H1 (cell line): ENCODE results near the gene NKD2. TPM values are rescaled to one million over a fixed set of nuclear protein-coding genes. Genes with fewer than 3 reads are reported as not detected.

ENCODE experiments used
- CTCF ChIA-PET: fragments of 300-600 bp; sonication (Branson Sonifier 250); formaldehyde crosslinking; loops from one replicate; lab custom pipeline; 2021; ENCODE audit not compliant: partially characterized antibody; lab: Charles Lee
- POLR2A ChIA-PET: fragments of 300-600 bp; sonication (Branson Sonifier 250); formaldehyde crosslinking; loops from one replicate; lab custom pipeline; 2021; ENCODE audit warnings: inconsistent platforms; ENCODE audit not compliant: partially characterized antibody; lab: Charles Lee
- DNase-seq, 2 experiments: peaks; one replicate each; pipeline versions ENCODE4 v3.0.0 to v3.0.0-alpha.2; 2010 to 2022; ENCODE audit warnings: low spot score in 2 of 2, low read depth in 1 of 2, mixed read lengths in 1 of 2
- FAIRE-seq: peaks from 2 replicates; lab custom pipeline; 2011; peaks lifted over from hg19 to GRCh38; lab: Jason Lieb, UNC
- H2AFZ ChIP-seq: 2 replicates; pipeline ENCODE4 v1.8.1; 2012; ENCODE audit warnings: low read length, inconsistent platforms
- H2AK5ac ChIP-seq: 2 replicates; pipeline ENCODE4 v1.6.1; 2013; ENCODE audit warnings: low read depth, low read length
- H2BK120ac ChIP-seq: replicated peaks from 2 replicates; pipeline ENCODE3; 2013; ENCODE audit warnings: low read depth, low read length, inconsistent platforms
- H2BK12ac ChIP-seq: 2 replicates; pipeline ENCODE4 v1.6.1; 2013; ENCODE audit warnings: low read depth, low read length
- H2BK15ac ChIP-seq: 2 replicates; pipeline ENCODE4 v1.6.1; 2013; ENCODE audit warnings: low read length
- H2BK20ac ChIP-seq: 2 replicates; pipeline ENCODE4 v1.6.1; 2013; ENCODE audit warnings: low read length
- H2BK5ac ChIP-seq: 2 replicates; pipeline ENCODE4 v1.6.1; 2013; ENCODE audit warnings: low read depth, low read length
- H3K14ac ChIP-seq: 2 replicates; pipeline ENCODE4 v1.6.1; 2013; ENCODE audit warnings: inconsistent platforms; ENCODE audit not compliant: insufficient read length
- H3K18ac ChIP-seq: 2 replicates; pipeline ENCODE4 v1.6.1; 2013; ENCODE audit warnings: low read length; ENCODE audit errors: extremely low read depth
- H3K23ac ChIP-seq: 2 replicates; pipeline ENCODE4 v1.6.1; 2013; ENCODE audit warnings: inconsistent platforms; ENCODE audit not compliant: insufficient read length
- H3K23me2 ChIP-seq: 2 replicates; pipeline ENCODE4 v1.6.1; 2013; ENCODE audit warnings: low read depth, low read length
- H3K27ac ChIP-seq: 2 replicates; pipeline ENCODE4 v1.6.1; 2011; ENCODE audit warnings: low read depth, low read length, inconsistent platforms
- H3K27me3 ChIP-seq, 4 experiments: replicated peaks in 1 of 4; 1 replicate in 1 of 4; 2 replicates in 3 of 4; pipeline versions ENCODE4 v1.6.1 to v1.8.1; 2011 to 2013; ENCODE audit warnings: low read length in 3 of 4, mild to moderate bottlenecking in 3 of 4, inconsistent platforms in 2 of 4, mixed read lengths in 2 of 4, moderate library complexity in 1 of 4; ENCODE audit not compliant: control insufficient read depth in 3 of 4, insufficient read depth in 3 of 4; ENCODE audit errors: extremely low read depth in 1 of 4
- H3K36me3 ChIP-seq, 4 experiments: 2 replicates each; pipeline versions ENCODE4 v1.6.1 to v1.8.1; 2011 to 2013; ENCODE audit warnings: mild to moderate bottlenecking in 4 of 4, low read length in 3 of 4, moderate library complexity in 2 of 4, control low read depth in 1 of 4, inconsistent platforms in 1 of 4; ENCODE audit not compliant: insufficient read depth in 4 of 4, control insufficient read depth in 2 of 4
- H3K4ac ChIP-seq: replicated peaks from 2 replicates; pipeline ENCODE3; 2013; ENCODE audit warnings: low read length, low read depth, mixed read lengths, inconsistent platforms; ENCODE audit not compliant: insufficient read length
- H3K4me1 ChIP-seq, 4 experiments: replicated peaks in 1 of 4; 1 replicate in 1 of 4; 2 replicates in 3 of 4; pipeline versions ENCODE4 v1.6.1 to v1.8.1; 2011 to 2013; ENCODE audit warnings: low read length in 3 of 4, inconsistent platforms in 2 of 4, mixed read lengths in 1 of 4; ENCODE audit not compliant: insufficient read depth in 4 of 4, control insufficient read depth in 3 of 4
- H3K4me2 ChIP-seq, 2 experiments: 2 replicates each; pipeline versions ENCODE4 v1.6.1 to v1.8.1; 2011 to 2013; ENCODE audit warnings: low read depth in 2 of 2, low read length in 2 of 2, control low read depth in 1 of 2, inconsistent platforms in 1 of 2, mild to moderate bottlenecking in 1 of 2; ENCODE audit not compliant: insufficient read depth in 1 of 2
- H3K4me3 ChIP-seq, 4 experiments: fragments of 200-600, 300-600 bp in 1 of 4; sonication (generic), shearing (Covaris generic), sonication (Bioruptor Twin) in 1 of 4; 2 replicates each; pipeline versions ENCODE4 v1.5.1 to v1.8.1; 2011 to 2016; ENCODE audit warnings: low read length in 4 of 4, low read depth in 3 of 4, control low read depth in 2 of 4, inconsistent platforms in 2 of 4, mild to moderate bottlenecking in 2 of 4, mixed read lengths in 1 of 4, moderate library complexity in 1 of 4; ENCODE audit not compliant: insufficient read depth in 2 of 4; ENCODE audit errors: extremely low read depth in 1 of 4
- H3K56ac ChIP-seq: replicated peaks from 2 replicates; pipeline ENCODE3; 2013; ENCODE audit warnings: low read depth, mild to moderate bottlenecking, mixed read lengths, low read length, inconsistent platforms; ENCODE audit not compliant: insufficient read length
- H3K79me1 ChIP-seq: 2 replicates; pipeline ENCODE4 v1.6.1; 2013; ENCODE audit warnings: low read depth, low read length, control low read depth
- H3K79me2 ChIP-seq, 2 experiments: 2 replicates each; pipeline versions ENCODE4 v1.6.1 to v1.8.1; 2012 to 2013; ENCODE audit warnings: low read length in 2 of 2, mild to moderate bottlenecking in 2 of 2, inconsistent platforms in 1 of 2; ENCODE audit not compliant: insufficient read depth in 2 of 2, control insufficient read depth in 1 of 2
- H3K9ac ChIP-seq, 4 experiments: replicated peaks in 1 of 4; 1 replicate in 1 of 4; 2 replicates in 3 of 4; pipeline versions ENCODE4 v1.6.1 to v1.8.1; 2011 to 2013; ENCODE audit warnings: low read depth in 3 of 4, low read length in 3 of 4, control low read depth in 2 of 4, mild to moderate bottlenecking in 2 of 4, moderate library complexity in 2 of 4, inconsistent platforms in 1 of 4; ENCODE audit errors: extremely low read depth in 1 of 4
- H3K9me3 ChIP-seq, 2 experiments: 2 replicates each; pipeline versions ENCODE4 v1.6.1 to v1.8.1; 2012 to 2013; ENCODE audit warnings: mild to moderate bottlenecking in 2 of 2, moderate library complexity in 2 of 2, control low read depth in 1 of 2, inconsistent platforms in 1 of 2, low read depth in 1 of 2, low read length in 1 of 2, mixed read lengths in 1 of 2; ENCODE audit not compliant: insufficient read depth in 2 of 2
- H4K20me1 ChIP-seq, 2 experiments: replicated peaks in 1 of 2; 2 replicates each; pipeline versions ENCODE3 to v1.8.1; 2011 to 2013; ENCODE audit warnings: inconsistent platforms in 2 of 2, low read length in 2 of 2, mild to moderate bottlenecking in 1 of 2; ENCODE audit not compliant: insufficient read depth in 2 of 2, control insufficient read depth in 1 of 2
- H4K5ac ChIP-seq: 2 replicates; pipeline ENCODE4 v1.6.1; 2013; ENCODE audit warnings: low read length, low read depth, mixed read lengths, inconsistent platforms; ENCODE audit not compliant: insufficient read length
- H4K8ac ChIP-seq: 2 replicates; pipeline ENCODE4 v1.8.0; 2013; ENCODE audit warnings: mild to moderate bottlenecking, moderate library complexity, low read length, inconsistent platforms; ENCODE audit not compliant: insufficient read depth; ENCODE audit errors: extremely low read depth
- H4K91ac ChIP-seq: replicated peaks from 2 replicates; pipeline ENCODE3; 2013; ENCODE audit warnings: low read length, mixed read lengths, inconsistent platforms; ENCODE audit not compliant: insufficient read length
- WGBS, 2 experiments: shearing (Covaris generic) in 1 of 2; methylation state at CpG; one replicate each; pipeline versions ENCODE4 v1.1.6 to v1.1.7; 2013 to 2015; ENCODE audit warnings: low lambda C conversion rate in 2 of 2, mixed read lengths in 2 of 2, inconsistent platforms in 1 of 2, low coverage in 1 of 2, missing lambda C conversion rate in 1 of 2; ENCODE audit not compliant: insufficient replicate concordance in 2 of 2, insufficient coverage in 1 of 2, insufficient read length in 1 of 2; ENCODE audit errors: extremely low coverage in 1 of 2, missing lambda C conversion rate in 1 of 2; 5-methylcytosine and 5-hydroxymethylcytosine counted together
- polyA plus RNA-seq, 7 experiments: library from polyadenylated mRNA; depleted of rRNA in 3 of 7; stranded (reverse) in 5 of 7; unstranded in 2 of 7; fragments of >200 nt in 5 of 7; fragments of 200-250 nt in 2 of 7; gene quantifications; 1 replicate in 5 of 7; 2 replicates in 1 of 7; 4 replicates in 1 of 7; pipeline versions ENCODE4 v1.2.1 to v1.2.3, GENCODE V29; 2011 to 2013; ENCODE audit warnings: missing spikeins in 2 of 7, mixed read lengths in 2 of 7
- total RNA-seq: library from RNA; stranded (reverse); fragmentation: NEBNext Ultra II Directional; extraction: Animal tissue kit (Norgen Biotek cat#: 25700); gene quantifications from 2 replicates; pipeline ENCODE4 v1.2.1, GENCODE V29; 2021

NKD2 gene
- total and polyA plus RNA-seq, 2 of the 8 experiments (the other 6 are each of a cell fraction or from before 2014, with no cell fraction given): 5.5 to 7.9 TPM

DNA sequence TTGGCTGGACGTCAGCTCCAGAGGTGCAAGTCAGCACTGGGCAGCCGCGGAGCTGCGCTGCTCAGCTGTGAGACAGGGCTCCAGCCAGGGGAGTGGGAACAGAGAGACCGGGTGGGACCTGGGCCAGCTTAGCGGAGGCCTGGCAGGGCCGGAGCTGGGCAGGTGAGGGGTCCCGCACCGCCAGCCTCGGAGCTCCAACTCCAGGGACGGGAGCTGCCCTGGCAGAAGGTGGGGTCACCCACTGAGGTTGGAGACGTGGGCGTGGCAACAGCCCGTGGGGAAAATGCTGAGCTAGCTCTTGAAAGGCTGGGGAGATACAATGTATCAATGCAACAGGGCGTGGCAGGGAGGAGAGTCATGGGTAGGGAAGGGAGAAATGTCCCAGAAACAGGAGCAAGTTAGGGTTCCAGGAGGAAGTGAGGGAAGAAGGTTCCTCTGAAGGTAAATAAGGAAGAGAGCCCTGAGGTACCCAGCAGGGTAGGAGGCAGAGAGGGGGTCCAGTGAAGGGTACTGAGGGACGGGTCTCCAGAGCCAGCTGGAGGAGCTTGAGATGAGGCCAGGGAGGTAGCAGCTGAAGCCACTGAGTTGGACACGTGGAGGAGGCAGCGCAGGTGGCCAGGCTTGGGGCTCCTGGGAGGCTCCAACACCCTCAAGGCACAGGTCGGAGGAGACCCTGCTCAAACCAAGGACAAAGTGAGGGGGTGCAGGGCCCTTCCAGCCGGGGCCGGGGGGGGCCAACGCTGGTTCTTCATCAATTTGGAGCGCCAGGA is 736 bp upstream of the NKD2 start:
- H3K9ac ChIP-seq: no peak overlapping the region
- H3K18ac ChIP-seq: no peak overlapping the region
- peaks cover 5% of the 10 kb centered on the region; the same call in 1 of the 2 replicates for H3K23me2 ChIP-seq
- H3K14ac ChIP-seq: no peak overlapping the region
- H3K4me1 ChIP-seq: peaks cover 3 to 24% (median 7%) of the 10 kb centered on the region in 4 experiments; a peak in 6 of 7 replicates
- H3K36me3 ChIP-seq: no peaks in the 10 kb centered on the region; a peak in 1 of 8 replicates
- no peak overlapping the region for H2AK5ac ChIP-seq
- H3K4me2 ChIP-seq: peak overlapping the region in 1 of 2 experiments; percentile 62; a peak in 1 of 4 replicates
- no peak overlapping the region for H3K23ac ChIP-seq
- 90% methylated on average over 19 of the region's 23 CpGs; no CpG with 5 or more reads in 1 of the 2 experiments for WGBS, 2 experiments
- H4K91ac ChIP-seq: peak overlapping the region; percentile 11
- 0 out of 2 replicates have a peak overlapping the region, but pooled peaks have one; percentile 46 for H2BK15ac ChIP-seq
- peak overlapping the region in 1 of 4 experiments; percentile 61; a peak in 1 of 8 replicates for H3K4me3 ChIP-seq
- ChIA-PET CTCF (interaction anchor here (0.7 to 7.2 kb wide), 27 partner anchors 8 to 199 kb away, joined by 3 to 71 read pairs (median 6); no protein-coding TSS in a partner anchor), POLR2A (no interaction called here)
- H4K8ac ChIP-seq: no peak overlapping the region
- H3K4ac ChIP-seq: no peak overlapping the region
- H2BK5ac ChIP-seq: no peak overlapping the region
- H3K79me2 ChIP-seq: no peaks in the 10 kb centered on the region
- H3K27ac ChIP-seq: no peak overlapping the region
- FAIRE-seq (no peak), DNase-seq (peak in 1 of 2 experiments; percentile 44)
- H2BK120ac ChIP-seq: no peak overlapping the region
- peak overlapping the region; percentile 27; the same call in 1 of the 2 replicates for H2BK12ac ChIP-seq
- H4K5ac ChIP-seq: no peak overlapping the region
- H2AFZ ChIP-seq: no peak overlapping the region
- H3K79me1 ChIP-seq: no peaks in the 10 kb centered on the region; the same call in 1 of the 2 replicates
- peaks cover 0 to 4% of the 10 kb centered on the region in 2 experiments for H4K20me1 ChIP-seq
- H3K9me3 ChIP-seq: no peaks in the 10 kb centered on the region
- H3K56ac ChIP-seq: no peak overlapping the region
- H2BK20ac ChIP-seq: 0 out of 2 replicates have a peak overlapping the region, but pooled peaks have one; percentile 32
- H3K27me3 ChIP-seq: peaks cover 26 to 67% (median 60%) of the 10 kb centered on the region in 4 experiments
